Right lobe of liver (tissue), 4 donors: ENCODE measurements around the gene BRAP.
"Not testable (repeated sequence)": the region's sequence is repeated elsewhere in the genome, so short reads cannot be mapped to it uniquely, and the experiment has no call there.

Experiments used
- POLR2A ChIP-seq: fragments of 450-650 bp; IDR thresholded peaks from one replicate; pipeline ENCODE4 v1.6.1; 2017; ENCODE audit warnings: antibody characterized with exemption, mild to moderate bottlenecking
- TF ChIP-seq, protein P1 (sequence below), 4 donors: fragments of 200-600 bp in 3 of 4; fragments of 450-650 bp in 1 of 4; IDR thresholded peaks; one replicate each; pipeline versions ENCODE4 v1.5.1 to v1.8.0; 2016 to 2022; ENCODE audit warnings: antibody characterized with exemption in 4 of 4, mild to moderate bottlenecking in 2 of 4
- donor health status: DM: no; HTN: no; CAD: no.
- donor health status: DM: no; HTN: no; CAD: no.
- donor health status: DM: no; HTN: yes; CAD: no.

DNA sequence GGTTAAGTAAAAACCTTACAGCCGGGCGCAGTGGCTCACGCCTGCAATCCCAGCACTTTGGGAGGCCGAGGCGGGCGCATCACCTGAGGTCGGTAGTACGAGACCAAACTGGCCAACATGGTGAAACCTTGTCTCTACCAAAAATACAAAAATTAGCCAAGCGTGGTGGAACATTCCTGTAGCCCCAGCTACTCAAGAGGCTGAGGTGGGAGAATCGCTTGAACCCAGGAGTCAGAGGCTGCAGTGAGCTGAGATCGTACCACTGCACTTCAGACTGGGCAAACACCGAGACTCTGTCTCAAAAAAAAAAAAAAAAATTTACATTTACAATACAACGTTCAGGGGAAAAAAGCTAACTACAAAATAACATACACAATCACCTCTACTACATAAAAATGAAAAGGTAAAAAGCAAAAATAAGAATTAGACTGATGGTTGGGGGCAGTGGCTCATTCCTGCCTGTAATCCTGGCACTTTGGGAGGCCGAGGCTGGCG is 90.4 kb downstream of the BRAP start:
- TF ChIP-seq, protein P1, sequence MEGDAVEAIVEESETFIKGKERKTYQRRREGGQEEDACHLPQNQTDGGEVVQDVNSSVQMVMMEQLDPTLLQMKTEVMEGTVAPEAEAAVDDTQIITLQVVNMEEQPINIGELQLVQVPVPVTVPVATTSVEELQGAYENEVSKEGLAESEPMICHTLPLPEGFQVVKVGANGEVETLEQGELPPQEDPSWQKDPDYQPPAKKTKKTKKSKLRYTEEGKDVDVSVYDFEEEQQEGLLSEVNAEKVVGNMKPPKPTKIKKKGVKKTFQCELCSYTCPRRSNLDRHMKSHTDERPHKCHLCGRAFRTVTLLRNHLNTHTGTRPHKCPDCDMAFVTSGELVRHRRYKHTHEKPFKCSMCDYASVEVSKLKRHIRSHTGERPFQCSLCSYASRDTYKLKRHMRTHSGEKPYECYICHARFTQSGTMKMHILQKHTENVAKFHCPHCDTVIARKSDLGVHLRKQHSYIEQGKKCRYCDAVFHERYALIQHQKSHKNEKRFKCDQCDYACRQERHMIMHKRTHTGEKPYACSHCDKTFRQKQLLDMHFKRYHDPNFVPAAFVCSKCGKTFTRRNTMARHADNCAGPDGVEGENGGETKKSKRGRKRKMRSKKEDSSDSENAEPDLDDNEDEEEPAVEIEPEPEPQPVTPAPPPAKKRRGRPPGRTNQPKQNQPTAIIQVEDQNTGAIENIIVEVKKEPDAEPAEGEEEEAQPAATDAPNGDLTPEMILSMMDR (IDR thresholded peaks at IDR 0.05), result not testable (repeated sequence)
- TF ChIP-seq POLR2A, result not testable (repeated sequence)
